ENCODE data around the gene FBXO24. TPM values are rescaled to one million over a fixed set of nuclear protein-coding genes. Genes with fewer than 3 reads are reported as not detected.

FBXO24 gene
- total and polyA plus RNA-seq, 2 of the 8 experiments (the other 6 are each of a cell fraction or from before 2014, with no cell fraction given): 0.35 to 0.57 TPM

DNA sequence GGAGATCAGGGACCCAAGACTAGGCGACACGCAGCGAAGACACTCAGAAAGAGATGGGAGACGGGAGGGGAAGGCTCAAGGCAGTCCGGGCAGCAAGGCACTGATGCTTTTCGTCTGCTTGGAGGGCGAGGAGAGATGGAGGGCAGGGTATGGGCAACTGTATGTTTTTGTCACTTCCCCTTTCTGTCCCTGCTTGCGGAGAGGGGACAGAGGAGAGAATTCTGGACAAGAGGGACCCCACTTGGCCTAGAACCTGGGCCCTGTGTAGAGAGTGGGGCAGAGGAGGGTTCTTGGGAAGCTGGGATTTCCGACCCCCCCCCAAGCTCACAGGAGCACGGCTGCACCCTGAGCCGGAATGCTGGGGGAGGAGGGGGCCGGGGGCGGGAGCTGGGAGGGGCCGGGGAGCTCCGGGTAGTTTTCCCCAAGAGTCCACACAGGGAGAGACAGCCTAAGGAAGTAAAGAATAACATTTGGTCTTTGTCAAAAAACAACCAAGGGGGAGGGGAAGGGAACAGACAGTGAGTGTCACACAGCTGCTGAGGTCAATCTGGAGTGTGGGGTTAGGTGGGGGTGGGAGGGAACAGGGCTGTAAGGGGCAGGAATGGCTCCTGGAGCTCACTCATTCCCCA is 2.0 kb upstream of the FBXO24 start:
- Histone ChIP-seq H3K4me2 (ENCODE audit: insufficient read depth in 1 of 2, low read depth in 2 of 2, low read length in 2 of 2) (peak overlapping the region; percentile 75 to 92), H4K5ac (ENCODE audit: insufficient read length, low read depth, low read length) (no peak overlapping the region), H3K4me1 (replicated peaks in 1 of 4; ENCODE audit: control insufficient read depth in 3 of 4, insufficient read depth in 4 of 4, low read length in 3 of 4) (peaks cover 0 to 24% (median 13%) of the 10 kb centered on the region in 4 experiments; a peak in 6 of 7 replicates), H3K79me1 (ENCODE audit: low read depth, low read length) (peaks cover 5% of the 10 kb centered on the region), H3K9me3 (ENCODE audit: insufficient read depth in 2 of 2, low read depth in 1 of 2, low read length in 1 of 2) (no peaks in the 10 kb centered on the region), H2BK12ac (ENCODE audit: low read depth, low read length) (peak overlapping the region; percentile 30), H3K36me3 (ENCODE audit: control insufficient read depth in 2 of 4, insufficient read depth in 4 of 4, low read length in 3 of 4) (peaks cover 12 to 22% (median 18%) of the 10 kb centered on the region in 4 experiments), H3K23ac (ENCODE audit: insufficient read length) (no peak overlapping the region), H3K27me3 (replicated peaks in 1 of 4; ENCODE audit: control insufficient read depth in 3 of 4, extremely low read depth in 1 of 4, insufficient read depth in 3 of 4, low read length in 3 of 4) (peaks cover 0 to 2% (median 0%) of the 10 kb centered on the region in 4 experiments; a peak in 1 of 7 replicates), H3K4ac (replicated peaks; ENCODE audit: insufficient read length, low read depth, low read length) (no peak overlapping the region), H3K14ac (ENCODE audit: insufficient read length) (no peak overlapping the region), H2BK15ac (ENCODE audit: low read length) (no peak overlapping the region; the same call in 1 of the 2 replicates), H3K23me2 (ENCODE audit: low read depth, low read length) (peaks cover 17% of the 10 kb centered on the region), H2AK5ac (ENCODE audit: low read depth, low read length) (0 out of 2 replicates have a peak overlapping the region, but pooled peaks have one; percentile 56), H4K20me1 (replicated peaks in 1 of 2; ENCODE audit: control insufficient read depth in 1 of 2, insufficient read depth in 2 of 2, low read length in 2 of 2) (peaks cover 2 to 14% of the 10 kb centered on the region in 2 experiments), H2AFZ (ENCODE audit: low read length) (no peak overlapping the region), H3K9ac (replicated peaks in 1 of 4; ENCODE audit: extremely low read depth in 1 of 4, low read depth in 3 of 4, low read length in 3 of 4) (peak overlapping the region in 2 of 4 experiments; percentile 31 to 52; a peak in 2 of 7 replicates), H3K56ac (replicated peaks; ENCODE audit: insufficient read length, low read depth, low read length) (no peak overlapping the region), H3K79me2 (ENCODE audit: control insufficient read depth in 1 of 2, insufficient read depth in 2 of 2, low read length in 2 of 2) (peaks cover 0 to 11% of the 10 kb centered on the region in 2 experiments; a peak in 1 of 4 replicates), H2BK120ac (replicated peaks; ENCODE audit: low read depth, low read length) (no peak overlapping the region), H3K4me3 (ENCODE audit: extremely low read depth in 1 of 4, insufficient read depth in 2 of 4, low read depth in 3 of 4, low read length in 4 of 4) (peak overlapping the region; percentile 24 to 80 (median 80); a peak in 5 of 8 replicates), H4K91ac (replicated peaks; ENCODE audit: insufficient read length, low read length) (peak overlapping the region; percentile 12), H2BK5ac (ENCODE audit: low read depth, low read length) (peak overlapping the region; percentile 76; the same call in 1 of the 2 replicates), H3K27ac (ENCODE audit: low read depth, low read length) (peak overlapping the region; percentile 86), H3K18ac (ENCODE audit: extremely low read depth, low read length) (peak overlapping the region; percentile 76), H4K8ac (ENCODE audit: extremely low read depth, insufficient read depth, low read length) (no peak overlapping the region), H2BK20ac (ENCODE audit: low read length) (no peak overlapping the region)
- FAIRE-seq: no peak
- WGBS, 2 experiments (ENCODE audit: extremely low coverage in 1 of 2, insufficient coverage in 1 of 2, insufficient read length in 1 of 2, insufficient replicate concordance in 2 of 2, low coverage in 1 of 2, low lambda C conversion rate in 2 of 2, missing lambda C conversion rate in 1 of 2): 76% methylated on average over 8 of the region's 15 CpGs; no CpG with 5 or more reads in 1 of the 2 experiments
- ChIA-PET POLR2A (ENCODE audit: partially characterized antibody) (interaction anchor here (1.0 to 10.0 kb wide), 19 partner anchors 8 to 155 kb away, joined by 3 to 172 read pairs (median 5); partner anchors contain the start of genes MEPCE, MOSPD3, PCOLCE and POP7), CTCF (ENCODE audit: partially characterized antibody) (interaction anchor here (0.6 to 11.4 kb wide), 24 partner anchors 7 to 1820 kb away, joined by 3 to 171 read pairs (median 4); partner anchors contain the start of genes POP7, SAP25 and ZCWPW1)
- no peak for TF ChIP-seq RFX5 (IDR thresholded peaks at IDR 0.05; ENCODE audit: borderline replicate concordance, low read depth, low read length)
- TF ChIP-seq BACH1 (IDR thresholded peaks at IDR 0.05; ENCODE audit: low read length): no peak
- no peak for TF ChIP-seq YY1 (IDR thresholded peaks at IDR 0.05; ENCODE audit: low read depth, low read length)
- TF ChIP-seq, protein P1, sequence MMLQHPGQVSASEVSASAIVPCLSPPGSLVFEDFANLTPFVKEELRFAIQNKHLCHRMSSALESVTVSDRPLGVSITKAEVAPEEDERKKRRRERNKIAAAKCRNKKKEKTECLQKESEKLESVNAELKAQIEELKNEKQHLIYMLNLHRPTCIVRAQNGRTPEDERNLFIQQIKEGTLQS (IDR thresholded peaks at IDR 0.05; ENCODE audit: insufficient read depth, low read depth, low read length): no peak
- DNase-seq (ENCODE audit: low read depth in 1 of 2, low spot score in 2 of 2): no peak

All from H1 (cell line).